IgD-negative memory B cell (primary cell): Measurements from ENCODE around the gene CCK. TPM values are rescaled to one million over a fixed set of nuclear protein-coding genes. Genes with fewer than 3 reads are reported as not detected.

Experiments
- H3K27ac Mint-ChIP-seq, 3 donors: one replicate each; pipeline ENCODE4 v1.8.0; 2020 to 2022; ENCODE audit warnings: mild to moderate bottlenecking in 3 of 3, mixed read lengths in 3 of 3, moderate library complexity in 1 of 3
- H3K27me3 Mint-ChIP-seq: one replicate; pipeline ENCODE4 v1.8.0; 2021; ENCODE audit warnings: mixed read lengths
- H3K36me3 Mint-ChIP-seq: one replicate; pipeline ENCODE4 v1.8.0; 2020; ENCODE audit warnings: mild to moderate bottlenecking, mixed read lengths
- H3K4me1 Mint-ChIP-seq, 3 donors: one replicate each; pipeline ENCODE4 v1.8.0; 2020 to 2022; ENCODE audit warnings: mixed read lengths in 3 of 3, mild to moderate bottlenecking in 1 of 3
- H3K4me3 Mint-ChIP-seq, 4 donors: one replicate each; pipeline ENCODE4 v1.8.0; 2020 to 2022; ENCODE audit warnings: mild to moderate bottlenecking in 4 of 4, mixed read lengths in 4 of 4, moderate library complexity in 3 of 4
- H3K9me3 Mint-ChIP-seq, 3 donors: one replicate each; pipeline ENCODE4 v1.8.0; 2020 to 2021; ENCODE audit warnings: mixed read lengths in 3 of 3, mild to moderate bottlenecking in 1 of 3
- polyA plus RNA-seq: library from polyadenylated mRNA; unstranded; fragments of 300-500 nt; fragmentation: Illumina TruSeq; gene quantifications from one replicate; pipeline ENCODE4 v1.2.3, GENCODE V29; 2021

The CCK gene
- polyA plus RNA-seq, 1 donor from 2014 or later, result not detected

DNA sequence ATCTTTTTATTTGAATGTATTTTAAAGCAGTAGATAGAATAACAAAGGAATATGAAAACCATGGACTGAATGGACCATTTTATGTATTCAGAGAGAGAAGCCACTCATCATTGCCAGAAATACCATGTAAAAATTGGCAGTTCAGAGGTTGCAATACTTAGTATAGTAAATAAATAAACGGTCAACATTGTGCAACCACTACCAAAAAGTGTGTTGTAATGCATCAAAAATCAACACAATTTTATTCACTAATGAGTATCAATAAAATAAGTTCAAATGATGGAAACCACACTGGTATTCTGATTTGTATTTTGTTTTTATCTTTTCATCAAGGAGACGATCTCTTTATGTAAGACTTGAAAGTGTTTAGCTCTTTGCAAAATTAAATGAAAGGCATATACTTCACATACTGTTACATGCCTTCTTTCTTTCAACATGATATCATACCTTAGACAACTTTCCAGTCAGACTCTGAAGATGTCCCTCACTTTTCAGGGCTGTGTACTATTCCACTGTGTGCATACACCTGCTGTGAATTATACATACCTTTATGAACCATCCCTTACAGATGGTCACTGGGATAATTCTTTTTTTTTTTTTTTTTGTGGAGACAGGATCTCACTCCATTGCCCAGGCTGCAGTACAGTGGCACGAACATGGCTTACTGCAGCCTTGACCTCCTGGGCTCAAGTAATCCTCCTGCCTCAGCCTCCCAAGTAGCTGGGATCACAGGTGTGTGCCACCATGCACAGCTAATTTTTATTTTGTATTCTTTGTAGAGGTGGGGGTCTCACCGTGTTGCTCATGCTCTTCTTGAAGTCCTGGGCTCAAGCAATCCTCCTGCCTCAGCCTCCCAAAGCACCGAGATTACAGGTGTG lies 40.3 kb downstream of the CCK start:
- no peak overlapping the region for H3K27ac Mint-ChIP-seq
- H3K9me3 Mint-ChIP-seq, result no peaks in the 10 kb centered on the region
- H3K27me3 Mint-ChIP-seq, result no peaks in the 10 kb centered on the region
- peaks cover 2 to 5% (median 4%) of the 10 kb centered on the region in 3 donors for H3K4me1 Mint-ChIP-seq
- H3K4me3 Mint-ChIP-seq, result no peak overlapping the region
- peaks cover 25% of the 10 kb centered on the region for H3K36me3 Mint-ChIP-seq

- H3K27ac Mint-ChIP-seq, result no peak overlapping the region
- H3K36me3 Mint-ChIP-seq, result peaks cover 29% of the 10 kb centered on the region
- no peak overlapping the region for H3K4me3 Mint-ChIP-seq
- H3K4me1 Mint-ChIP-seq, result peaks cover 2 to 5% (median 4%) of the 10 kb centered on the region in 3 donors
- H3K27me3 Mint-ChIP-seq, result no peaks in the 10 kb centered on the region
- no peaks in the 10 kb centered on the region for H3K9me3 Mint-ChIP-seq
Measured at GRCh38 chr3:42224658-42225421, 41.1 kb downstream of the CCK start.

GRCh38 chr3:42224178-42224577 lies 41.8 kb downstream of the CCK start:
- no peak overlapping the region for H3K27ac Mint-ChIP-seq
- H3K9me3 Mint-ChIP-seq, result no peaks in the 10 kb centered on the region
- H3K4me3 Mint-ChIP-seq, result no peak overlapping the region
- no peaks in the 10 kb centered on the region for H3K27me3 Mint-ChIP-seq
- H3K36me3 Mint-ChIP-seq, result peaks cover 29% of the 10 kb centered on the region
- H3K4me1 Mint-ChIP-seq, result peaks cover 2 to 5% (median 4%) of the 10 kb centered on the region in 3 donors

GRCh38 chr3:42222942-42223693 lies 42.9 kb downstream of the CCK start:
- Mint-ChIP-seq H3K9me3 (no peaks in the 10 kb centered on the region), H3K27me3 (no peaks in the 10 kb centered on the region), H3K36me3 (peaks cover 30% of the 10 kb centered on the region), H3K4me1 (peaks cover 1 to 4% (median 2%) of the 10 kb centered on the region in 3 donors), H3K4me3 (no peak overlapping the region), H3K27ac (no peak overlapping the region)

DNA sequence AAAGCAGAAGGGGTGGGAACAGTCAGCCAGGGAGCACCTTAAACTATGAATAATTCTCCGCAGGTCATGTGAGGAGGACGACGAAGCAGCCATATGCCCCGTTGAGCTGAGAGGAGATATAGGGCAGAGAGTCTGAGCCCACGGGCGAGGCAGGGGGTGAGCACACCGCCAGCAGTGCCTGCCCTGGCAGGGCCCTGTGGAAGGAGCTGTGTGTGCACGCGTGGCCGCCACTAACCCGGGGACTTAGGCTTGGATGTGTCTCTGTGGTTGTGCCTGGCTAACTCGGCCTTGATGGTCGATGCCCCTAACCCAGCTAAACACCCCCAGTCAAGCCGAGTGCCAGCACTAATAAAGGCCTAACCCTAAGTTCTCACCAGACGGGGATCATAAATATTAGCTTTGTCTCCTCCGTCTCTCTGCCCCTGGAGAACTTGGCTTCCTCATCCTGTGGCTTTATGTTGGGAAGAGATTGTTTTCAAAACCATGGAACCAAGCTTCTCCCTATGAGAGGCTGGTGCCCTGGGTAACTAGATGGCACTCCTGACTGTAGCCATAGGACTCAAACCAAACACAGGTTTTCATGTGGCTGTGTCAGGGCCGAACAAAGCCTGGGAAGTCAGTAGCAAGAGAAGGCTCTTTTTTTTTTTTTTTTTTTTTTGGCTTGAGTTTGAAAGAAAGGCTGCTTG lies 45.4 kb downstream of the CCK start:
- H3K4me1 Mint-ChIP-seq, result peaks cover 5 to 6% (median 6%) of the 10 kb centered on the region in 3 donors

DNA sequence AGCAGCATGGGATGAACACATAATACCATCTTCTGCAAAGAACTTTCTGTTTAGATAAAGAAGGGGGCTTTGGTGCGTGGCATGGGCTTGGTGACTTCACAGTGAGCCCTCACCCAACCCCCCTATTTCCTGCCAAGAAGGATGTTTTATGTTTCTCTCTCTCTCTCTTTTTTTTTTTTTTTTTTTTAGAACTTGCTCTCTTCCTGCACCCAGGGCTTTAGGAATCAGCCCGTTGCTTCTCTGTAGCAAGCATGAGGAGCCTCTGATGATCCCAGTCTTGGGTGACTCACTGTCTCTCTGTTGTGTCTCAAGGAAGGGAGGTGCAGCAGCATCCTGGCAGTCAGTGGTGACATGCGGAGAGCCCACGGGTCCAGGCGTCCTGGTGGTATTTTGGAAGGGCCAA lies 49.1 kb downstream of the CCK start:
- Mint-ChIP-seq H3K4me1 (peaks cover 13 to 20% (median 14%) of the 10 kb centered on the region in 3 donors), H3K36me3 (peaks cover 13% of the 10 kb centered on the region), H3K9me3 (no peaks in the 10 kb centered on the region), H3K27ac (peak overlapping the region in 2 of 3 donors; percentile 20 to 63), H3K27me3 (no peaks in the 10 kb centered on the region), H3K4me3 (no peak overlapping the region)

More for the DNA sequence above, 45.4 kb downstream of the CCK start:
- H3K4me3 Mint-ChIP-seq, result no peak overlapping the region
- no peaks in the 10 kb centered on the region for H3K9me3 Mint-ChIP-seq
- H3K27ac Mint-ChIP-seq, result no peak overlapping the region
- H3K36me3 Mint-ChIP-seq, result peaks cover 30% of the 10 kb centered on the region
- H3K27me3 Mint-ChIP-seq, result no peaks in the 10 kb centered on the region

GRCh38 chr3:42216302-42216701 lies 49.7 kb downstream of the CCK start:
- H3K27ac Mint-ChIP-seq, result peak overlapping the region in 2 of 3 donors; percentile 62 to 85
- H3K27me3 Mint-ChIP-seq, result no peaks in the 10 kb centered on the region

DNA sequence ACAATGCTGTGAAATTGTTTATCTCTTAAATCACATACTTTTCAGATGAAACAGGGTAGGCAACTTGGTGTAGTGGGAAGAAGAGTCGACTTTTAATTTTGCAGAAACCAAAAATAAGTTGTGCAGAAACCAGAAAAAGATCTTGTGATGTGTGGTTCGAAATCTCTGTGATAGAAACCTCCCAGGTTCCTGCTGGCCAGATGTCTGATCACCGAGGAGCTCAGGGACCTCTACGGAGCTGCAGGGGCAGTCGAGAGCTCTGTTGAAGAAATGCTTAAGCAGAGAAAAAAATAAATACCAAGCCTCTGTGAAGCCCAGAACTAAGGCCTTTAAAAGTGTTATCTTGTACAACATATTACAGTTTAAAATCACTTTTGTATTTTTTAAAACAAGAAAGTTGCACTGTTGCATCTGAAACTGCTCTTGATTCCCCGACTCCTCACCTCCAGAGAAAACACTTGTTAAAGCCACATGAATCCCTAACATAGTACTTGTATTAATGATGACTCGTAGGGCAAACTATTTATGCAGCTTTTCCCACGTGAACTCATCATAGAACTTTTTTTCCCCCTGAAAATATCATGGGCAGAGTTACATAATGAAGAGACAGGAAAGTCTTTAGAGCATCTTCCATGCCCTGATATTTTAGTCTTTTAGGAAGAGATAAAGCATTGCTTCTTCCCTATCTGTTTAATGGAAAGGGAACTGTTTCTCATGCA lies 51.3 kb downstream of the CCK start:
- Mint-ChIP-seq H3K9me3 (no peaks in the 10 kb centered on the region), H3K4me3 (no peak overlapping the region), H3K36me3 (peaks cover 9% of the 10 kb centered on the region), H3K27ac (peak overlapping the region in 2 of 3 donors; percentile 61 to 85), H3K4me1 (peaks cover 13 to 20% (median 15%) of the 10 kb centered on the region in 3 donors), H3K27me3 (no peaks in the 10 kb centered on the region)

More at GRCh38 chr3:42216302-42216701, 49.7 kb downstream of the CCK start:
- H3K4me1 Mint-ChIP-seq, result peaks cover 13 to 20% (median 15%) of the 10 kb centered on the region in 3 donors
- H3K9me3 Mint-ChIP-seq, result no peaks in the 10 kb centered on the region
- H3K36me3 Mint-ChIP-seq, result peaks cover 12% of the 10 kb centered on the region
- no peak overlapping the region for H3K4me3 Mint-ChIP-seq

GRCh38 chr3:42214064-42214463 lies 51.9 kb downstream of the CCK start:
- Mint-ChIP-seq H3K27me3 (no peaks in the 10 kb centered on the region), H3K9me3 (no peaks in the 10 kb centered on the region), H3K4me3 (peak overlapping the region in 1 of 4 donors; percentile 52), H3K27ac (peak overlapping the region in 2 of 3 donors; percentile 61 to 74), H3K4me1 (peaks cover 13 to 20% (median 15%) of the 10 kb centered on the region in 3 donors), H3K36me3 (peaks cover 9% of the 10 kb centered on the region)

- no peak overlapping the region for H3K27ac Mint-ChIP-seq
- no peaks in the 10 kb centered on the region for H3K9me3 Mint-ChIP-seq
- no peaks in the 10 kb centered on the region for H3K27me3 Mint-ChIP-seq
- H3K36me3 Mint-ChIP-seq, result peaks cover 8% of the 10 kb centered on the region
- H3K4me1 Mint-ChIP-seq, result peaks cover 13 to 20% (median 15%) of the 10 kb centered on the region in 3 donors
- H3K4me3 Mint-ChIP-seq, result peak overlapping the region in 1 of 4 donors; percentile 52
Measured at GRCh38 chr3:42213417-42213816, 52.6 kb downstream of the CCK start.

DNA sequence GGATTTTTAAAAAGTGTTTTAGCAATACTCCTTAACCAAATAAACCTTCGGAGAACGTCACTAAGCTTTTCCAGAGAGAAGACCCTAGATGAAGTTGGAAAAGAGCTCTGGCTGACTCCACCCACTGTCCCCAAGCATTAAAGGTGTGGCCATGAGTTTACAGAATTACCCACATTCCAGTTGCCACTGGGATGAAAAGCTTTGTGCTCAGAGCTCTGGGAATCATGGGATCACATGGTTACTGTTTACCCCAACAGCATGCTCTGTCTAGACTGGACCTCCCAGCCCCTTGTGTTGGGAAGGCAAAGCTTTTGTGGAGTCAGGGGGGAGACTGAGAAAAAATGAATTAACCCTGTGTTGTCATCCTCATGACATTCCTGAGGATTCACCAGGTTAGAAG lies 55.3 kb downstream of the CCK start:
- Mint-ChIP-seq H3K27me3 (no peaks in the 10 kb centered on the region), H3K27ac (no peak overlapping the region), H3K36me3 (peaks cover 4% of the 10 kb centered on the region), H3K4me3 (no peak overlapping the region), H3K9me3 (no peaks in the 10 kb centered on the region), H3K4me1 (peaks cover 6 to 14% (median 10%) of the 10 kb centered on the region in 3 donors)

DNA sequence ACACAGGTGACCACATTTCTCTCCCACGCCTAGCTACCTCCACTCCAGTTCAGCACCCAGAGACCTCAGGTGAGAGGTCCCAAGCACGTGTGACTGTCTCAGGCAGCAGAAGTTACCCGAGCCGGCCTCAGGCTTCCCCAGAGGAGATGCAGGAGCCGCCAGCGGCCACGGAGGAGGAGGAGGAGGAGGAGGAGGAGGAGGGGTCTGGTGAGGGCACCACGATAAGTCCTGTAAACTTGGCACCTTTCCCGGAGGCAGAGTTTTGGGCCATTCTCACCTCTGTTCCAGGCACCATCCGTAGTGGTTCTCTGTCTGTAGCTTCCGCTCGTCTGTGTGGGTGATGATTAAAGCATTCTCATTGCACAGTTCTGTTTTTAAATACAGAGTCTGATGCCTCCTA lies 56.1 kb downstream of the CCK start:
- H3K27ac Mint-ChIP-seq, result no peak overlapping the region
- H3K4me3 Mint-ChIP-seq, result no peak overlapping the region
- peaks cover 6 to 11% (median 10%) of the 10 kb centered on the region in 3 donors for H3K4me1 Mint-ChIP-seq
- no peaks in the 10 kb centered on the region for H3K9me3 Mint-ChIP-seq
- no peaks in the 10 kb centered on the region for H3K27me3 Mint-ChIP-seq
- peaks cover 3% of the 10 kb centered on the region for H3K36me3 Mint-ChIP-seq
